ENCODE results near the gene GPHA2.

DNA sequence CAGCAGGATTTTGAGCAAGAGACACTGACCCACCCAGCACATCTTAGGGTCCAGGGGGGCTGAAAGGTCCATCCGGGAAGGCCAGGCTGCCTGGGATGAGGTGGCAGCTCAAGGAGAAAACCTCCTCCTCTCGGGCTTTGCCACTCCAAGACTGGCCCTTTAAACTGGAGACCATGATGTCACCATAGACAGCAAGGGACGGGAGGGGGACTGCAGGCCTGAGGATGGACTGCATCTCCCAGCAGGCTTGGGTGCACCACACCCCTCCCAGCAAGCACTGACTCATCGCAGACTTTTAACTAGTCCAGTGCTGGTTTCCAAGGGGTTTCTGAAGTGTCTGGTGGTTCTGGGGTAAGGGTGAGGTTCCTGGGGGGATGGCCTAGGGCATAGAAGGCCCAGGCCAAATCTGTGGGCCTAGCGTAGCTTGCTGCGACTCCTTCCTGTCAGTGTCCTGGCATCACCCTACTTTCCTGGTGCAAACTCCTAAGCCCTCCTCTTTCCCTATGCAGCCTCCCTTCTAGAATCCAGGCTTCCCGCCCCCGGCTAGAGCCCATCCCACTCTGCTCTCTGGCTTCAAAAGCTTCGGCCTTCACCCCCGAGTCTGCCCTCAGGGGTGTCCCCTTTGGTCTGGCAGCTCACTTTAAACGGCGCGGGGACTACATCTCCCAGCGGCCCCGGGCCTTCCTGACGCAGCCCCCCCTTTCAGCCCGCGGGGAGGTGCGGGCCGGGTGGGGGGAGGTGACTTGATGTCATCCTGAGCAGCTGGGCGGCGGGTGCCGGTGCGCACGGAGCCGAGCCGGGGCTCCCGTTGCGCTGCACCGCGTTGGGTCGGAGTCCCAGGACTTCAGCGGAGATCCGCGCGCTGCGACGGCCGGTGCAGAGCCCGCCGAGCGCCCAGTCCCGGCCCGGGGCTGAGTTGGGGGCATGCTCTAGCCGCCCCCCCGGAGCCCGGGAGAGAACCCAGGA, 11.5 kb downstream of the GPHA2 start, which contains the start of gene PPP2R5B:
- TF ChIP-seq, protein P1, sequence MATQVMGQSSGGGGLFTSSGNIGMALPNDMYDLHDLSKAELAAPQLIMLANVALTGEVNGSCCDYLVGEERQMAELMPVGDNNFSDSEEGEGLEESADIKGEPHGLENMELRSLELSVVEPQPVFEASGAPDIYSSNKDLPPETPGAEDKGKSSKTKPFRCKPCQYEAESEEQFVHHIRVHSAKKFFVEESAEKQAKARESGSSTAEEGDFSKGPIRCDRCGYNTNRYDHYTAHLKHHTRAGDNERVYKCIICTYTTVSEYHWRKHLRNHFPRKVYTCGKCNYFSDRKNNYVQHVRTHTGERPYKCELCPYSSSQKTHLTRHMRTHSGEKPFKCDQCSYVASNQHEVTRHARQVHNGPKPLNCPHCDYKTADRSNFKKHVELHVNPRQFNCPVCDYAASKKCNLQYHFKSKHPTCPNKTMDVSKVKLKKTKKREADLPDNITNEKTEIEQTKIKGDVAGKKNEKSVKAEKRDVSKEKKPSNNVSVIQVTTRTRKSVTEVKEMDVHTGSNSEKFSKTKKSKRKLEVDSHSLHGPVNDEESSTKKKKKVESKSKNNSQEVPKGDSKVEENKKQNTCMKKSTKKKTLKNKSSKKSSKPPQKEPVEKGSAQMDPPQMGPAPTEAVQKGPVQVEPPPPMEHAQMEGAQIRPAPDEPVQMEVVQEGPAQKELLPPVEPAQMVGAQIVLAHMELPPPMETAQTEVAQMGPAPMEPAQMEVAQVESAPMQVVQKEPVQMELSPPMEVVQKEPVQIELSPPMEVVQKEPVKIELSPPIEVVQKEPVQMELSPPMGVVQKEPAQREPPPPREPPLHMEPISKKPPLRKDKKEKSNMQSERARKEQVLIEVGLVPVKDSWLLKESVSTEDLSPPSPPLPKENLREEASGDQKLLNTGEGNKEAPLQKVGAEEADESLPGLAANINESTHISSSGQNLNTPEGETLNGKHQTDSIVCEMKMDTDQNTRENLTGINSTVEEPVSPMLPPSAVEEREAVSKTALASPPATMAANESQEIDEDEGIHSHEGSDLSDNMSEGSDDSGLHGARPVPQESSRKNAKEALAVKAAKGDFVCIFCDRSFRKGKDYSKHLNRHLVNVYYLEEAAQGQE (IDR thresholded peaks at IDR 0.05; ENCODE audit: low read depth) = no peak
- TF ChIP-seq, protein P2, sequence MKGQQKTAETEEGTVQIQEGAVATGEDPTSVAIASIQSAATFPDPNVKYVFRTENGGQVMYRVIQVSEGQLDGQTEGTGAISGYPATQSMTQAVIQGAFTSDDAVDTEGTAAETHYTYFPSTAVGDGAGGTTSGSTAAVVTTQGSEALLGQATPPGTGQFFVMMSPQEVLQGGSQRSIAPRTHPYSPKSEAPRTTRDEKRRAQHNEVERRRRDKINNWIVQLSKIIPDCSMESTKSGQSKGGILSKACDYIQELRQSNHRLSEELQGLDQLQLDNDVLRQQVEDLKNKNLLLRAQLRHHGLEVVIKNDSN (IDR thresholded peaks at IDR 0.05) = peak; percentile 58; the same call in 1 of the 2 replicates
- no peak for TF ChIP-seq EGR1 (IDR thresholded peaks at IDR 0.05)
- TF ChIP-seq CREB1 (IDR thresholded peaks at IDR 0.05; ENCODE audit: low read depth) = peak; percentile 74
- peak; percentile 61 for TF ChIP-seq YY1 (IDR thresholded peaks at IDR 0.05; ENCODE audit: low read depth)
- TF ChIP-seq FOXM1 (IDR thresholded peaks at IDR 0.05; ENCODE audit: borderline replicate concordance, low read depth) = no peak
- TF ChIP-seq TAF1 (IDR thresholded peaks at IDR 0.05; ENCODE audit: low read depth) = 0 out of 2 replicates have a peak, but pooled peaks have one; percentile 50
- peak; percentile 45 for TF ChIP-seq EP300 (IDR thresholded peaks at IDR 0.05; ENCODE audit: borderline replicate concordance)
- TF ChIP-seq, protein P3, sequence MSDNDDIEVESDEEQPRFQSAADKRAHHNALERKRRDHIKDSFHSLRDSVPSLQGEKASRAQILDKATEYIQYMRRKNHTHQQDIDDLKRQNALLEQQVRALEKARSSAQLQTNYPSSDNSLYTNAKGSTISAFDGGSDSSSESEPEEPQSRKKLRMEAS (IDR thresholded peaks at IDR 0.05) = peak; percentile 63; the same call in 1 of the 2 replicates
- peak; percentile 27; the same call in 1 of the 2 replicates for TF ChIP-seq TEAD4 (IDR thresholded peaks at IDR 0.05)
- TF ChIP-seq CEBPB (IDR thresholded peaks at IDR 0.05) = no peak
- no peak for TF ChIP-seq RAD21 (IDR thresholded peaks at IDR 0.05; ENCODE audit: low read depth)
- no peak for TF ChIP-seq ZBTB7A (IDR thresholded peaks at IDR 0.05; ENCODE audit: low read depth)
- TF ChIP-seq TCF12 (IDR thresholded peaks at IDR 0.05; ENCODE audit: low read depth) = peak; percentile 73
